Measurements from ENCODE around the gene TRAF2.

Gene TRAF2

DNA sequence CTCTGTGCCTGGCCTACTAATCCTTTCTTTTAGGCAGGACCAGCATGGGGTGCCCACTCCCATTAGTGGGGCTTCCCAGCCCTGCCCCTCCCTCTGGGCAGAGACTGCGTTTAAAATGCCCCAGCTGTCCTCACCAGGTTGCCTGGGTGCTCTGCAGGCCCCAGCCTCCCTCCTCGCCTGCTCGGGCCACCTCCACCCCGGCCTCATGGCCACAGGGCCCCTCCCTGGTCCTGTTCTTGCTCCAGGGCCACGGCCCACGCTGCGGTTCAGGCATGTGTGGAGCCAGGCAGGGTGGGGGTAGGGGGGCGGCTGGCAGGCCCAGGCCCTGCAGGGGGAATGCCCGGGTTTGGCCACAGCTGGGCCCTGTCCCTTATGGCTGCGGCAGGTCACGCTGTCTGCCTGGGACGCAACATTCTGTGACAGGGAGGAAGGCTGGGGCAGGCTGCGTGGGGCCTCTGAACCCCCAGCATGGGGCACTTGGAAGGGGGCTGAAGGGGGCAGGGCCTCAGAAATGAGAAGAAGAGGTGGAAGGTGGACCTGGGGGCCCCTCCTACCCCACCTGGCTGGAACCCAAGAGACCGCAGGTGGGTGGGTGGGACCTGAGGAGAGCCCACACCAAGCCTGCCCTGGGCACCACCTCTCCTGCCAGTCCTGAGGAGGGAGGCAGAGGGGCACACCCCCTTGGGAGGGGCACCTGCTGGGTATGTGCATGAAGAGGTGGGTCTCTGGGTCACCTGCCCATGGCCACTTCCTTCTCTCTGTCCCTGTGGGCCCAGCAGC is 65.4 kb downstream of the TRAF2 start, which contains the start of gene LCN12:
TSS of gene LCN12 (plus strand) at position 733 of the 780 bp plus-strand sequence. CDS start 55 bp downstream, outside the sequence.
- H3K27me3 Mint-ChIP-seq, result peaks cover 10% of the 10 kb centered on the region
- H3K27ac Mint-ChIP-seq, result no peak within 1 kb of the TSS
- H3K4me3 Mint-ChIP-seq, result no peak within 1 kb of the TSS
- DNase-seq, result no peak
- peaks cover 6% of the 10 kb centered on the region for H3K9me3 Mint-ChIP-seq
- H3K36me3 Mint-ChIP-seq, result no peaks in the 10 kb centered on the region
- peaks cover 16% of the 10 kb centered on the region for H3K4me1 Mint-ChIP-seq
- CTCF ChIA-PET, result interaction anchor here (0.8 to 1.4 kb wide), 3 partner anchors 17 to 83 kb away, joined by 3 to 5 read pairs (median 3); no protein-coding TSS in a partner anchor

DNA sequence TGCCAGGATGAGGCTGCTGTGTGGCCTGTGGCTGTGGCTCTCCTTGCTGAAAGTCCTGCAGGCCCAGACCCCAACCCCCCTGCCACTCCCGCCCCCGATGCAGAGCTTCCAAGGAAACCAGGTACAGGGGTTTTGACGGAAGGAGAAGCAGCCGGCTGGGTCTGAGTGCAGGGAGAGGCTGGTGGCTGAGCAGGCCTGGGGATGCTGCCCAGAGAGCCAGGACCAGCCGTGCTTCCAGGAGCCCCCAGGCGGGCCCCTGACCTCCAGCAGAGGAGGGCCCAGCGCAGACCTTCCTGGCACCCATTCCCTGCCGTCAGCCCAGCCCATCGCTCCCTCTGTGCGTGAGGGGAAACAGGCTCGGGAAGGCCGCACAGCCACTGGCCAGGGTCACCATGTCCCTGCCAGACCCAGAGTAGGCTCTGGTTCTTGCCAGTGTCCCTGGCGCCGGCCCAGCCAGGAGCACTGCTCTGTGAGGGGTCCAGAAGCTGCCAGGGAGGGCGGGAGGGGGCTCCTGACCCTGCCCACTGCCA is 66.1 kb downstream of the TRAF2 start:
- H3K36me3 Mint-ChIP-seq, result no peaks in the 10 kb centered on the region
- peaks cover 16% of the 10 kb centered on the region for H3K4me1 Mint-ChIP-seq
- H3K27me3 Mint-ChIP-seq, result peaks cover 10% of the 10 kb centered on the region
- H3K4me3 Mint-ChIP-seq, result no peak overlapping the region
- H3K27ac Mint-ChIP-seq, result no peak overlapping the region
- H3K9me3 Mint-ChIP-seq, result peaks cover 7% of the 10 kb centered on the region
- CTCF ChIA-PET, result no interaction called here
- DNase-seq, result no peak

DNA sequence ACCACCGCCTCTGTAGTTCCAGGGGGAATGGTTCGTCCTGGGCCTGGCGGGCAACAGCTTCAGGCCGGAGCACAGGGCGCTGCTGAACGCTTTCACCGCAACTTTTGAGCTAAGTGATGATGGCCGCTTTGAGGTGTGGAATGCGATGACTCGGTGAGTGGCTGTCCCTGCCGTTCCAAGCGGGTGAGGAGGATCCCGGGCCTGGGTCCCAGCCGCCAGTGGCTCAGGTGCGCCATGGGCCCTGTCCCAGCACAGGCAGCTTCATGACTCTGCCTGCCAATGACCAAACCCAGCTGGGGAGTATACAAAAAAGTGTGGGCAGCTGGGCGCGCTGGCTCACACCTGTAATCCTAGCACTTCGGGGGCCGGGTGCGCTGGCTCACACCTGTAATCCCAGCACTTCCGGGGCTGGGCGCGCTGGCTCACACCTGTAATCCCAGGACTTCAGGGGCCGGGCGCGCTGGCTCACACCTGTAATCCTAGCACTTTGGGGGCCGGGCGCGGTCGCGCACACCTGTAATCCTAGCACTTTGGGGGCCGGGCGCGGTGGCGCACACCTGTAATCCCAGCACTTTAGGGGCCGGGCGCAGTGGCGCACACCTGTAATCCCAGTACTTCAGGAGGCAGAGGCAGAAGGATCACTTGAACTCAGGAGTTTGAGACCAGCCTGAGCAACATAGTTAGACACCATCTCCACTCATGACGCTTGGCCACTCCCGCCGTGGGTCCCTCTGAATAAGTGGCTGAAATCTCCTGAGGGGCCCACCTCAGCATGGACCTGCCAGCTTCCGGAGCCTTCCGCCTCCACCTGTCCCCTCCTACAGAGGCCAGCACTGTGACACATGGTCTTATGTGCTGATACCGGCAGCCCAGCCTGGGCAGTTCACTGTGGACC is 66.8 kb downstream of the TRAF2 start:
- DNase-seq, result no peak
- peaks cover 14% of the 10 kb centered on the region for H3K4me1 Mint-ChIP-seq

GRCh38 chr9:136953771-136954269 is 67.5 kb downstream of the TRAF2 start:
- H3K27ac Mint-ChIP-seq, result no peak overlapping the region

More for the DNA sequence above, 66.8 kb downstream of the TRAF2 start:
- no peak overlapping the region for H3K27ac Mint-ChIP-seq
- H3K27me3 Mint-ChIP-seq, result peaks cover 10% of the 10 kb centered on the region
- CTCF ChIA-PET, result no interaction called here
- no peaks in the 10 kb centered on the region for H3K36me3 Mint-ChIP-seq
- H3K4me3 Mint-ChIP-seq, result no peak overlapping the region
- H3K9me3 Mint-ChIP-seq, result peaks cover 7% of the 10 kb centered on the region

GRCh38 chr9:136954270-136955083 is 68.2 kb downstream of the TRAF2 start:
- Mint-ChIP-seq H3K4me1 (peaks cover 10% of the 10 kb centered on the region), H3K27ac (no peak overlapping the region), H3K27me3 (peaks cover 17% of the 10 kb centered on the region), H3K36me3 (no peaks in the 10 kb centered on the region), H3K4me3 (no peak overlapping the region), H3K9me3 (peaks cover 7% of the 10 kb centered on the region)
- CTCF ChIA-PET, result no interaction called here
- DNase-seq, result no peak

More at GRCh38 chr9:136953771-136954269, 67.5 kb downstream of the TRAF2 start:
- CTCF ChIA-PET, result no interaction called here
- Mint-ChIP-seq H3K9me3 (peaks cover 7% of the 10 kb centered on the region), H3K4me3 (no peak overlapping the region), H3K36me3 (no peaks in the 10 kb centered on the region), H3K4me1 (peaks cover 11% of the 10 kb centered on the region), H3K27me3 (peaks cover 17% of the 10 kb centered on the region)
- DNase-seq, result no peak

GRCh38 chr9:136955202-136955942 is 69.1 kb downstream of the TRAF2 start:
- Mint-ChIP-seq H3K27ac (no peak overlapping the region), H3K4me3 (no peak overlapping the region), H3K27me3 (peaks cover 17% of the 10 kb centered on the region), H3K9me3 (peaks cover 7% of the 10 kb centered on the region), H3K36me3 (no peaks in the 10 kb centered on the region), H3K4me1 (peaks cover 12% of the 10 kb centered on the region)
- DNase-seq, result no peak
- CTCF ChIA-PET, result no interaction called here

DNA sequence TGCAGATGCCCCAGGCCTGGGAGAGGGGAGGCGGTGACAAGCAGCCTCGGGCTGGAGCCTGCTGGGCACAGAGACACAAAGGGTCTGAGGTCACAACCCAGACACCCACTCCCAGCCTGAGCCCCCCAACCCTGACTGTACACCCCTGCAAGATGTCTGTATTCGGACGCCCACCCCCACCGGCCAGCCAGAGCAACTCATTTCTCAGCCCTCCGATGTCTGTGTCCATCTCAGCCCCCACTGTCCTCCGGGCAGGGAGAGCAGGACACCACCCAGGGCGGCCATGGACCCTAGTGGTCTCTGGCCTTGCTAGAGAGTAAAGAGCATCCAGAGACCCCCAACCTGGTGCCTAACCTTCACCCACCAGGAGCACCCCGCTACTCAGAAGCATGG is 69.6 kb downstream of the TRAF2 start:
- DNase-seq, result no peak
- Mint-ChIP-seq H3K36me3 (no peaks in the 10 kb centered on the region), H3K27ac (no peak overlapping the region), H3K9me3 (peaks cover 7% of the 10 kb centered on the region), H3K4me1 (peaks cover 14% of the 10 kb centered on the region), H3K4me3 (no peak overlapping the region), H3K27me3 (peaks cover 17% of the 10 kb centered on the region)
- CTCF ChIA-PET, result no interaction called here

DNA sequence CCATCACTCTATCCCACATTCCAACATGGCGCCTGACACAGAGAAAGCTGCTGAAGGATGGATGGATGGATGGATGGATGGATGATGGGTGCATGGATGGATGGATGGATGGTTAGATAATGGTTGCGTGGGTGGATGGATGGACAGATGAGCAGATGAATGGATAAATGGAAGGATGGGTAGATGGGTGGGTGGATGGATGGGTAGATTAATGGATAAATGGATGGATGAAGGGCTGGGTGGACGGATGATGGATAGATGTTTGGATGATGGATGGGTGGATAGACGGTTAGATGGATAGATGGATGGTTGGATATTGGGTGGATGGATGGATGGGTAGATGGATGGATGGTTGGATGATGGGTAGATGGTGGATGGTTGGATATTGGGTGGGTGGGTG is 70.3 kb downstream of the TRAF2 start:
- Mint-ChIP-seq H3K36me3 (no peaks in the 10 kb centered on the region), H3K27me3 (peaks cover 19% of the 10 kb centered on the region), H3K4me1 (peaks cover 16% of the 10 kb centered on the region), H3K9me3 (peaks cover 7% of the 10 kb centered on the region), H3K27ac (no peak overlapping the region), H3K4me3 (no peak overlapping the region)
- CTCF ChIA-PET, result no interaction called here
- DNase-seq, result no peak

GRCh38 chr9:136957461-136957860 is 71.1 kb downstream of the TRAF2 start:
- Mint-ChIP-seq H3K9me3 (peaks cover 7% of the 10 kb centered on the region), H3K4me1 (peaks cover 21% of the 10 kb centered on the region), H3K27me3 (peaks cover 21% of the 10 kb centered on the region), H3K4me3 (no peak overlapping the region), H3K27ac (no peak overlapping the region), H3K36me3 (no peaks in the 10 kb centered on the region)
- CTCF ChIA-PET, result no interaction called here
- no peak for DNase-seq

- peaks cover 21% of the 10 kb centered on the region for H3K27me3 Mint-ChIP-seq
Observed at GRCh38 chr9:136957901-136958300, 71.6 kb downstream of the TRAF2 start.

DNA sequence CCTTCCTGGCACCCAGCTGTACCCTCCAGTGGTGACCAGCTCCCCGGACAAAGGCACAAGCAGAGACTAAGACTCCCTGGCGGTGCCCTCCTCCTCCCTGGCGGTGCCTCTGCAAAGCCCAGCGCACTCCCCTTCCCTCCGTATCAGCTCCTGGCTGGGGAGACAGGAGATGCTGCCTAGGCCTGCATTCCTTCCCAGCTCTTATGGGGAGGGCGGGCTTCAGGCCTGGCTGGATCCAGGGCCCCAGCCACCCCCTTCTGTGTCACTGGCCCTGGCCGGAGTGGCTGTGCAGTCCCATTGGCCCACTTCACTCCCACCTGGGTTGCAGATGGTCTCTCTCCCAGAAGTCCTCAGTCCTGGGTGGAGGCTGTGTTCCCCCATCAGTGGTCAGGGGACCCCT is 72.2 kb downstream of the TRAF2 start:
- CTCF ChIA-PET, result interaction anchor here (0.9 kb wide), 1 partner anchor 16 kb away, joined by 3 read pairs; no protein-coding TSS in a partner anchor

More at GRCh38 chr9:136957901-136958300, 71.6 kb downstream of the TRAF2 start:
- H3K27ac Mint-ChIP-seq, result no peak overlapping the region
- peaks cover 7% of the 10 kb centered on the region for H3K9me3 Mint-ChIP-seq
- CTCF ChIA-PET, result no interaction called here
- H3K4me1 Mint-ChIP-seq, result peaks cover 26% of the 10 kb centered on the region
- DNase-seq, result no peak
- no peak overlapping the region for H3K4me3 Mint-ChIP-seq
- H3K36me3 Mint-ChIP-seq, result no peaks in the 10 kb centered on the region

DNA sequence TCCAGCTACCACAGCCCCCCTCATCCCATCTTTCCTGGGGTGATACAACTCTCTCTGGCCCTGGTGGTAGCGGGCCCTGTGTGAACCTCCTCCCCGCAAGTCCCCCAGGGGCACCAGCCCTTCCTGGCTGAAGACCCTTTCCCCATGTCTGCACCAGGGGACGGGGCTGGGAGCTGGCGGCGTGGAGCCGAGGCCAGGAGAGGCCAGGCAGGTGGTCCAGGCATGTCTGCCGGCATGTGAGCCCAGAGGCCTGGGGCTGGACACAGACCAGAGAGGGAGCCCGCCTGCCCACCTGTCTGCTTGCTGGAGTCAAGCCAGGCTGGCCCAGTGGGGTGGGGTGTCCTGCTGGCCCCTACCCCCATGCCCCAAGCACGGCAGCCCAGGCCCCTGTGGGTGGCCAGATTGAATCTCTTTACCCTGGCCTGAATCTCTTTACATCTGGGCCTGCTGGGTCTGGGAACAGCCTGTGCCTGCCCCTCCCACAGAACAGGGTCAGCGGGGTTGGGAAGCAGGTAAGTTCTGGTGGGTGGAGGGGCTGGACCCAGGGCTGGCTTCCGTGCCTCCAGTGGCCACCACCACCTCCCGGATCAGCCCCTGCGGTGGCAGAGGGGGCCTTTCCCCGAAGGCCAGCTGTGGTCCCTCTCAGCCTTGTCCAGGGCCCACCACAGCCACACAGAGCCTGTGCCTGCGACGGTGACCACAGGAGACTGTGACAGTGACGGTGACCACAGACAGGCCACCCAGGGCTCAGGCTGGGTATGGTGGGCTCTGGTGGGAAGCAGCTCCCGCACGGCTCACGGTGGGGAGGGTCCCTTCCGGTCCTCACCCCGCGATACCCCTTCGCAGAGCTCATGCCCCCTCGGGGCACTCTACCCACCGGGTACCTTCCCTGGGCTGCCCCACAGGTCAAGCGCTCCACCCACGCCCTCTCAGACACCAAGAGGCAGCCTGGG is 72.9 kb downstream of the TRAF2 start:
- H3K27me3 Mint-ChIP-seq, result peaks cover 21% of the 10 kb centered on the region
- peaks cover 7% of the 10 kb centered on the region for H3K9me3 Mint-ChIP-seq
- no peak overlapping the region for H3K4me3 Mint-ChIP-seq
- H3K36me3 Mint-ChIP-seq, result no peaks in the 10 kb centered on the region
- no peak overlapping the region for H3K27ac Mint-ChIP-seq
- peaks cover 31% of the 10 kb centered on the region for H3K4me1 Mint-ChIP-seq
- CTCF ChIA-PET, result interaction anchor here (0.5 to 0.9 kb wide), 2 partner anchors 12 to 16 kb away, joined by 3 read pairs; no protein-coding TSS in a partner anchor
- no peak for DNase-seq

More for the DNA sequence above, 72.2 kb downstream of the TRAF2 start:
- Mint-ChIP-seq H3K4me1 (peaks cover 31% of the 10 kb centered on the region), H3K27me3 (peaks cover 21% of the 10 kb centered on the region), H3K4me3 (no peak overlapping the region), H3K36me3 (no peaks in the 10 kb centered on the region), H3K9me3 (peaks cover 7% of the 10 kb centered on the region), H3K27ac (no peak overlapping the region)
- no peak for DNase-seq
